Stimulated activated naive CD8-positive, alpha-beta T cell treated with anti-CD3 and anti-CD28 coated beads, Interleukin-15, Interleukin-2, amounts not matched to agents 100 ng/mL and 50 ng/mL, for 24 hours (primary cell): ENCODE measurements around the gene SYNE2.

ENCODE experiments used
- H3K27ac Mint-ChIP-seq: one replicate; pipeline ENCODE4 v1.8.0; 2021; ENCODE audit warnings: mild to moderate bottlenecking, mixed read lengths
- H3K27me3 Mint-ChIP-seq: one replicate; pipeline ENCODE4 v1.8.0; 2021; ENCODE audit warnings: mixed read lengths
- H3K36me3 Mint-ChIP-seq: one replicate; pipeline ENCODE4 v1.8.0; 2021; ENCODE audit warnings: low read depth, mixed read lengths
- H3K4me1 Mint-ChIP-seq: one replicate; pipeline ENCODE4 v1.8.0; 2021; ENCODE audit warnings: low read depth, mixed read lengths
- H3K4me3 Mint-ChIP-seq: one replicate; pipeline ENCODE4 v1.8.0; 2021; ENCODE audit warnings: mild to moderate bottlenecking, mixed read lengths
- H3K9me3 Mint-ChIP-seq: one replicate; pipeline ENCODE4 v1.8.0; 2021; ENCODE audit warnings: mixed read lengths

Gene SYNE2

DNA sequence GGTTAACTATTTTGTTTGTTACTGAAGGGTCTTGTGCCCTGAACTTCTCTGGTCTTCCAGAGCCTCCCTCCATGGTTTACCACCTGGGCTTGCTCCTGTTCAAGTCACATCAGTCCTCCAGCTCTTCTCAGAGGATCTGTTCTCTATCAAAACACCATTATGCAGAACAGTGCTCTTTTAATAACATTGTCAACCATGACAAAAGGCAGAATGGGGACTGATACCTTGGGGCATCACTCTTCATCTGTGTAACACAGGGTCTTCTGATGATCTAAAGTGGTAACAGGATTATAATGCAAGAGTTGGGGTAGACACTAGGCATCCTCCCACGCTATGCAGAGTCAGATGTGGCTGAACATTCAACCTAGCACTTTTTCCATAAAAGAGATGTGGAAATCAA, 403.0 kb downstream of the SYNE2 start:
- Mint-ChIP-seq H3K4me1 (no peaks in the 10 kb centered on the region), H3K36me3 (no peaks in the 10 kb centered on the region), H3K4me3 (no peak overlapping the region), H3K27ac (no peak overlapping the region), H3K9me3 (no peaks in the 10 kb centered on the region), H3K27me3 (no peaks in the 10 kb centered on the region)

DNA sequence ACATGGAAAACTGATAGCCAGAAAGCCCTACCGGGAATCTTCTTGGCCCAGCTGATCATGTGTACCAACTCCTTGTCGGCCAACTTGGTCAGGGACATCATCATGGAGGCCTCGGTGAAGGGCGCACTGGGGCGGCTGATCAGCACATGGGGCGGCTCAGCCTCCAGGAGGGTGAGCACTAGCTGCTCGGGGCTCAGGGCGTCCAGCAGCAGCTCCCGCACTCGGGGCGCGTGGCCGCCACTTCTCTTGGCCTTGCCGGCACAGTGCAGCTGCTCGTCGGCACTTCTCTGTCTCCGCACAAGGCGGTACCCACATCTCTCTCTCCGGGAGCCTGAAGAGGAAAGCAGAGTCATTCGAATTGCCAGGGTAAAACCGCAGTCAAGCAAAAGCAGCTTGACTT, 407.6 kb downstream of the SYNE2 start:
- H3K4me3 Mint-ChIP-seq = no peak overlapping the region
- no peaks in the 10 kb centered on the region for H3K9me3 Mint-ChIP-seq
- no peak overlapping the region for H3K27ac Mint-ChIP-seq
- no peaks in the 10 kb centered on the region for H3K4me1 Mint-ChIP-seq
- H3K27me3 Mint-ChIP-seq = no peaks in the 10 kb centered on the region
- H3K36me3 Mint-ChIP-seq = no peaks in the 10 kb centered on the region

- Mint-ChIP-seq H3K9me3 (no peaks in the 10 kb centered on the region), H3K4me3 (no peak overlapping the region)
Measured at GRCh38 chr14:64265222-64265621, 412.4 kb downstream of the SYNE2 start.

GRCh38 chr14:64266239-64266638, 413.4 kb downstream of the SYNE2 start:
- Mint-ChIP-seq H3K36me3 (no peaks in the 10 kb centered on the region), H3K4me3 (no peak overlapping the region), H3K27ac (no peak overlapping the region), H3K4me1 (peaks cover 18% of the 10 kb centered on the region), H3K27me3 (no peaks in the 10 kb centered on the region), H3K9me3 (no peaks in the 10 kb centered on the region)

More at GRCh38 chr14:64265222-64265621, 412.4 kb downstream of the SYNE2 start:
- peaks cover 18% of the 10 kb centered on the region for H3K4me1 Mint-ChIP-seq
- H3K27me3 Mint-ChIP-seq = no peaks in the 10 kb centered on the region
- no peaks in the 10 kb centered on the region for H3K36me3 Mint-ChIP-seq
- H3K27ac Mint-ChIP-seq = no peak overlapping the region

DNA sequence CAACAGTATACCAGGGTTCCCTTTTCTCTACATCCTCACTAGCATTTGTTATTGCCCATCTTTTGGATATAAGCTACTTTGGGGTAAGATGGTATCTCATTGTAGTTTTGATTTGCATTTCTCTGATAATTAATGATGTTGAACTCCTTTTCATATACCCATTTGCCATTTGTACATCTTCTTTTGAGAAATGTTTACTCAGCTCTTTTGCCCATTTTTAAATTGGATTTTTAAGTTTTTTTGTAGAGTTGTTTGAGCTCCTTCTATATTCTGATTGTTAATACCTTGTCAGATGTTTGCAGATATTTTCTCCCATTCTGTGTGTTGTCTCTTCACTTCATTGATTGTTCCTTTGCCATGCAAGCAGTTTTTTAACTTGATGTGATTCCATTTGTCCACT, 419.2 kb downstream of the SYNE2 start:
- no peaks in the 10 kb centered on the region for H3K36me3 Mint-ChIP-seq
- H3K9me3 Mint-ChIP-seq = no peaks in the 10 kb centered on the region
- H3K4me1 Mint-ChIP-seq = peaks cover 6% of the 10 kb centered on the region
- no peak overlapping the region for H3K4me3 Mint-ChIP-seq
- H3K27me3 Mint-ChIP-seq = no peaks in the 10 kb centered on the region
- no peak overlapping the region for H3K27ac Mint-ChIP-seq
